Activated gamma-delta T cell treated with Interleukin-2 at 50 U/mL for 16 hours (primary cell): ENCODE data around the gene NDUFB11.
"Not testable (repeated sequence)": the region's sequence is repeated elsewhere in the genome, so short reads cannot be mapped to it uniquely, and the experiment has no call there.

Experiments
- DNase-seq: peaks from one replicate; pipeline ENCODE4 v3.0.0-alpha.2; 2020

The NDUFB11 gene

GRCh38 chrX:47145395-47146120, 1.1 kb upstream of the NDUFB11 start:
- DNase-seq = peak; percentile 27

GRCh38 chrX:47143894-47144625, 442 bp downstream of the NDUFB11 start:
- DNase-seq = no peak

GRCh38 chrX:47138171-47138570, 6.3 kb downstream of the NDUFB11 start:
- no peak for DNase-seq

GRCh38 chrX:47135650-47136049, 8.9 kb downstream of the NDUFB11 start:
- DNase-seq = not testable (repeated sequence)

- DNase-seq = no peak
These were observed 11.0 kb downstream of the NDUFB11 start for GRCh38 chrX:47133493-47133892.

GRCh38 chrX:47129899-47130358, 14.6 kb downstream of the NDUFB11 start:
- no peak for DNase-seq

- DNase-seq = peak; percentile 88
These were observed 15.2 kb downstream of the NDUFB11 start for GRCh38 chrX:47129157-47129898.

- not testable (repeated sequence) for DNase-seq
These were observed 20.0 kb downstream of the NDUFB11 start for GRCh38 chrX:47124466-47124865.

GRCh38 chrX:47116551-47117110, 27.9 kb downstream of the NDUFB11 start:
- not testable (repeated sequence) for DNase-seq

- DNase-seq = no peak
These were observed 32.1 kb downstream of the NDUFB11 start for GRCh38 chrX:47112316-47112954.

GRCh38 chrX:47110936-47111615, 33.4 kb downstream of the NDUFB11 start:
- DNase-seq = not testable (repeated sequence)

- DNase-seq = no peak
These were observed 43.3 kb downstream of the NDUFB11 start for GRCh38 chrX:47101206-47101605.

- no peak for DNase-seq
These were observed 46.0 kb downstream of the NDUFB11 start for GRCh38 chrX:47098338-47099094.

GRCh38 chrX:47097018-47097417, 47.5 kb downstream of the NDUFB11 start:
- no peak for DNase-seq

- DNase-seq = no peak
These were observed 50.6 kb downstream of the NDUFB11 start for GRCh38 chrX:47093860-47094259.

GRCh38 chrX:47093248-47093647, 51.3 kb downstream of the NDUFB11 start:
- no peak for DNase-seq
